Astrocyte of the spinal cord (primary cell): ENCODE data around the gene LSAMP.
A peak's percentile ranks its signal among the peaks of the same experiment; 100 is the strongest.

Experiments
- DNase-seq: peaks from one replicate; pipeline ENCODE4 v3.0.0; 2011; ENCODE audit warnings: low read depth, low spot score
- H3K4me3 ChIP-seq: 2 replicates; pipeline ENCODE4 v1.5.1; 2011; ENCODE audit warnings: low read depth, mild to moderate bottlenecking, low read length, moderate library complexity
- in situ Hi-C: cut with HindIII; loops from 2 replicates; pipeline ENCODE4 v1.10.0; 2017; ENCODE audit warnings: low sequenced_read_pairs
- TF ChIP-seq, protein P1 (sequence below): IDR thresholded peaks from 2 replicates; pipeline ENCODE4 v1.5.1; 2012; ENCODE audit warnings: low read depth, mild to moderate bottlenecking, low read length, inconsistent platforms

The LSAMP gene

GRCh38 chr3:116200956-116201690 lies 244.2 kb downstream of the LSAMP start:
- in situ Hi-C loops = no loop called here
- DNase-seq = no peak

DNA sequence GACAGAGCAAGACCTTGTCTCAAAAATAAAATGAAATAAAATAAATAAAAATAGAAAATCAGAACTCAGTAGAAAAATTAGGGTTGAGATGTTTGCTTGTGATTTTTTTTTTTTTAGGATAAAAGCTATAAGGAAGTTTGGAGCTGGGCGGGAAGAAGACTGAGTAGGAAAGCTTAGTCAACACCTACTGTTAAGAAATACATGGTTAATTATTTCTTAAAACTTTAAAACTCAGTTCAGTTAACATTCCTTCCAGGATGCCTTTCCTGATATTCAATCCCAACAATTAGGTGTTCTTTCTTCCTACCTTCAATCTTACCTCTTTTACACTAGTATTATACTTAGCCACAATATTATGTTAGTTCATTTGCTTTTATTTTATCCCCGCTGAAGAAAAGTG lies 246.2 kb downstream of the LSAMP start:
- TF ChIP-seq, protein P1, sequence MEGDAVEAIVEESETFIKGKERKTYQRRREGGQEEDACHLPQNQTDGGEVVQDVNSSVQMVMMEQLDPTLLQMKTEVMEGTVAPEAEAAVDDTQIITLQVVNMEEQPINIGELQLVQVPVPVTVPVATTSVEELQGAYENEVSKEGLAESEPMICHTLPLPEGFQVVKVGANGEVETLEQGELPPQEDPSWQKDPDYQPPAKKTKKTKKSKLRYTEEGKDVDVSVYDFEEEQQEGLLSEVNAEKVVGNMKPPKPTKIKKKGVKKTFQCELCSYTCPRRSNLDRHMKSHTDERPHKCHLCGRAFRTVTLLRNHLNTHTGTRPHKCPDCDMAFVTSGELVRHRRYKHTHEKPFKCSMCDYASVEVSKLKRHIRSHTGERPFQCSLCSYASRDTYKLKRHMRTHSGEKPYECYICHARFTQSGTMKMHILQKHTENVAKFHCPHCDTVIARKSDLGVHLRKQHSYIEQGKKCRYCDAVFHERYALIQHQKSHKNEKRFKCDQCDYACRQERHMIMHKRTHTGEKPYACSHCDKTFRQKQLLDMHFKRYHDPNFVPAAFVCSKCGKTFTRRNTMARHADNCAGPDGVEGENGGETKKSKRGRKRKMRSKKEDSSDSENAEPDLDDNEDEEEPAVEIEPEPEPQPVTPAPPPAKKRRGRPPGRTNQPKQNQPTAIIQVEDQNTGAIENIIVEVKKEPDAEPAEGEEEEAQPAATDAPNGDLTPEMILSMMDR = no peak
- DNase-seq = no peak
- in situ Hi-C loops = no loop called here
- H3K4me3 ChIP-seq = no peak overlapping the region

More at GRCh38 chr3:116200956-116201690, 244.2 kb downstream of the LSAMP start:
- TF ChIP-seq, protein P1 = no peak
- no peak overlapping the region for H3K4me3 ChIP-seq

GRCh38 chr3:116198087-116198486 lies 247.2 kb downstream of the LSAMP start:
- no peak overlapping the region for H3K4me3 ChIP-seq
- in situ Hi-C loops = no loop called here
- DNase-seq = peak; percentile 56
- TF ChIP-seq, protein P1 = no peak

DNA sequence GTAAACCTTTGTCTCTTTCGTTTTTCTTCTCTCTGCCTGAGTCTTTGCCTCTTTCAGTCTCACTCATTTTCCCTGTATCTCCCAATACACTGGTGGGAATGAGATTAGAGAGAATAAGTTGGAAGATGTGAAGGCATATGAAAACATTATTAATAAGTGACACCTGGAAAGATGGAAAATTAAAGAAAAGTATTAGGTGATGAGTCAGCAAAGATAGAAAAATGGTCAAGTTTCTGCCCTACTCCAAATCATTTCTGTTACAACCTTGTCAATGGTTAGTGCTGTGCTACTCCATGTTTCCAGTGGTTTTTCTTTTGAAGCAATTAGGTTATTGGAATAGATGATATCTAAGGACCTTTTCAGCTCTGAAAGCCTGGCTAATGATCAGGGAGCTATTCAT lies 252.8 kb downstream of the LSAMP start:
- DNase-seq = no peak
- H3K4me3 ChIP-seq = no peak overlapping the region
- TF ChIP-seq, protein P1 = no peak
- in situ Hi-C loops = no loop called here

DNA sequence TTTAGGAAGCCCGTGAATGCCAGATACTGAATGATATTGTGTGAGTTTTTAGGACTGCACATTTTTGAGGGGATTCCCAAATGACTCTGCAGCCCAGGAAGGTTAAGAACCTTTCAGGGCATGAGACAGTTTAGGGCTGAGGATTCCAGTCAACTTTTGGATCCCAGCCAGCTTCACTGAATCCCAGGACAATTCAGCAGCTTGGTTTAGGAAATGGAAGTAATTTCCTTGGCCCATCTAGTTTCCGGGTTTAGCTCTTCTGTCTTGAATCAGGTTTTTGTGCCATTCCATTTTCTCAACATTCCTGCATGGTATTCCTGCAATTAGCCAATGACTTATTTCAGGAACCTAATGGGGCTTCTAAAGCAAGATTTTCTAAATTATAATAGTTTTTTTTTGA lies 253.9 kb downstream of the LSAMP start:
- no peak overlapping the region for H3K4me3 ChIP-seq
- in situ Hi-C loops = no loop called here
- TF ChIP-seq, protein P1 = no peak
- no peak for DNase-seq

- in situ Hi-C loops = no loop called here
- no peak for DNase-seq
- TF ChIP-seq, protein P1 = no peak
- H3K4me3 ChIP-seq = no peak overlapping the region
Observed at GRCh38 chr3:116190095-116190494, 255.2 kb downstream of the LSAMP start.
